K562 (cell line): ENCODE results near the gene SMIM3. TPM values are rescaled to one million over a fixed set of nuclear protein-coding genes. Genes with fewer than 3 reads are reported as not detected.

Experiments
- CGGBP1 ChIP-seq: fragments of 250-450 bp; sonication (Bioruptor Pico); IDR thresholded peaks from 2 replicates; pipeline ENCODE4 v1.9.0; 2021; ENCODE audit warnings: mild to moderate bottlenecking
- ELF1 ChIP-seq: fragments of 200-800 bp; sonication (Bioruptor generic); IDR thresholded peaks from 2 replicates; pipeline ENCODE4 v1.6.1; 2016; ENCODE audit warnings: missing genetic modification characterization, missing compliant biosample characterization
- FOXM1 ChIP-seq, 2 experiments: fragments of 450-650 bp in 1 of 2; sonication (generic) in 1 of 2; formaldehyde crosslinking in 1 of 2; IDR thresholded peaks; 2 replicates each; pipeline versions ENCODE4 v1.6.1 to v1.9.0; 2017 to 2022; ENCODE audit warnings: low read depth in 2 of 2, mild to moderate bottlenecking in 2 of 2, missing genetic modification reagents in 1 of 2, moderate library complexity in 1 of 2
- HDGF ChIP-seq: fragments of 450-650 bp; IDR thresholded peaks from 2 replicates; pipeline ENCODE4 v1.6.1; 2016
- KHSRP ChIP-seq: fragments of 450-650 bp; IDR thresholded peaks from 2 replicates; pipeline ENCODE4 v1.6.1; 2017
- NCOR1 ChIP-seq: fragments of 450-650 bp; IDR thresholded peaks from 2 replicates; pipeline ENCODE4 v1.6.1; 2016; ENCODE audit warnings: mild to moderate bottlenecking, moderate library complexity
- NFIX ChIP-seq: fragments of 250-450 bp; sonication (Bioruptor Pico); IDR thresholded peaks from 2 replicates; pipeline ENCODE4 v1.4.0; 2020; ENCODE audit warnings: low read depth, mild to moderate bottlenecking, moderate library complexity
- PHTF2 ChIP-seq: fragments of 250-450 bp; sonication (Bioruptor Pico); IDR thresholded peaks from 2 replicates; pipeline ENCODE4 v1.5.0; 2021; ENCODE audit warnings: mild to moderate bottlenecking
- RAD21 ChIP-seq, 2 experiments: fragments of 250-450 bp in 1 of 2; fragments of 450-650 bp in 1 of 2; sonication (Bioruptor Pico) in 1 of 2; formaldehyde crosslinking in 1 of 2; IDR thresholded peaks in 1 of 2; conservative IDR thresholded peaks in 1 of 2; 2 replicates each; pipeline versions ENCODE4 v1.4.0 to v1.8.0; 2020 to 2022; ENCODE audit warnings: mild to moderate bottlenecking in 2 of 2, moderate library complexity in 1 of 2
- RNF2 ChIP-seq: sonication (generic); IDR thresholded peaks from 2 replicates; pipeline ENCODE4 v1.6.1; 2016
- SMAD3 ChIP-seq: fragments of 450-650 bp; formaldehyde crosslinking; conservative IDR thresholded peaks from 2 replicates; pipeline ENCODE4 v1.4.0; 2020; ENCODE audit warnings: mild to moderate bottlenecking
- TEAD4 ChIP-seq, 2 experiments: sonication (generic) in 1 of 2; formaldehyde crosslinking in 1 of 2; IDR thresholded peaks; 2 replicates each; pipeline versions ENCODE4 v1.6.1 to v1.8.0; 2012 to 2022; ENCODE audit warnings: borderline replicate concordance in 1 of 2, inconsistent platforms in 1 of 2, low read length in 1 of 2, mild to moderate bottlenecking in 1 of 2, missing genetic modification reagents in 1 of 2
- U2AF1 ChIP-seq: fragments of 200-400 bp; formaldehyde crosslinking; optimal IDR thresholded peaks from 2 replicates; pipeline ENCODE3; 2017; ENCODE audit warnings: mild to moderate bottlenecking, low read depth, low read length, moderate library complexity
- ZBTB40 ChIP-seq, 2 experiments: fragments of 450-650 bp in 1 of 2; sonication (generic) in 1 of 2; formaldehyde crosslinking in 1 of 2; IDR thresholded peaks; 2 replicates each; pipeline versions ENCODE4 v1.7.1 to v1.9.0; 2016 to 2022; ENCODE audit warnings: inconsistent platforms in 1 of 2, mild to moderate bottlenecking in 1 of 2, missing genetic modification reagents in 1 of 2
- ZC3H8 ChIP-seq: fragments of 450-650 bp; IDR thresholded peaks from 2 replicates; pipeline ENCODE4 v1.6.1; 2017
- ZNF124 ChIP-seq: sonication (generic); formaldehyde crosslinking; IDR thresholded peaks from 2 replicates; pipeline ENCODE4 v1.8.1; 2022; ENCODE audit warnings: missing genetic modification reagents
- ZNF696 ChIP-seq: fragments of 250-450 bp; sonication (Bioruptor Pico); conservative IDR thresholded peaks from 2 replicates; pipeline ENCODE4 v1.4.0; 2020; ENCODE audit warnings: mild to moderate bottlenecking, moderate library complexity
- ZNF76 ChIP-seq: fragments of 250-450 bp; sonication (Bioruptor Pico); IDR thresholded peaks from 2 replicates; pipeline ENCODE4 v1.4.0; 2020; ENCODE audit warnings: mild to moderate bottlenecking, moderate library complexity, borderline replicate concordance
- polyA plus RNA-seq, 8 experiments: library from polyadenylated mRNA; depleted of rRNA in 4 of 8; stranded (reverse) in 5 of 8; unstranded in 3 of 8; fragments of >200 nt; fragmentation: Nextera tagmentation in 2 of 8; fragmentation: Illumina TruSeq in 1 of 8; extraction: Ambion mirVana in 2 of 8; extraction: Trizol in 1 of 8; gene quantifications; 2 replicates each; pipeline versions ENCODE4 v1.2.1 to v1.2.3, GENCODE V29; 2011 to 2014; ENCODE audit warnings: inconsistent platforms in 1 of 8, missing spikeins in 1 of 8
- total RNA-seq, 7 experiments: library from RNA; depleted of rRNA in 6 of 7; stranded (reverse); fragments of >200 nt in 6 of 7; fragmentation: Illumina TruSeq in 2 of 7; extraction: Trizol in 2 of 7; gene quantifications; 2 replicates each; pipeline versions ENCODE4 v1.2.1 to v1.2.3, GENCODE V29; 2011 to 2021; ENCODE audit warnings: low replicate concordance in 1 of 7

The SMIM3 gene
- total and polyA plus RNA-seq, 9 of the 15 experiments (the other 6 are each of a cell fraction or from before 2014, with no cell fraction given), result 4.1 to 27.7 (median 13.6) TPM

- TF ChIP-seq FOXM1 (IDR thresholded peaks at IDR 0.05; ENCODE audit: low read depth) (no peak; the same call in 1 of the 2 replicates), FOXM1 (CRISPR knock-in tag; IDR thresholded peaks at IDR 0.05; ENCODE audit: low read depth) (no peak), ZC3H8 (no peak), NFIX (CRISPR knock-in tag) (no peak), ZNF696 (CRISPR knock-in tag) (no peak), RNF2 (peak; percentile 43; the same call in 1 of the 2 replicates), KHSRP (no peak), ZBTB40 (IDR thresholded peaks at IDR 0.05) (0 out of 2 replicates have a peak, but pooled peaks have one; percentile 52), ZBTB40 (CRISPR knock-in tag; IDR thresholded peaks at IDR 0.05) (no peak), ZNF76 (no peak), U2AF1 (no peak), SMAD3 (CRISPR knock-in tag) (no peak), NCOR1 (no peak), ELF1 (no peak), RAD21 (CRISPR knock-in tag; conservative IDR thresholded peaks at IDR 0.05 in 1 of 2, IDR thresholded peaks at IDR 0.05 in 1 of 2) (peak; percentile 17 to 64; a peak in 3 of 4 replicates), PHTF2 (CRISPR knock-in tag) (no peak), TEAD4 (IDR thresholded peaks at IDR 0.05; ENCODE audit: low read length) (peak; percentile 50), TEAD4 (CRISPR knock-in tag; IDR thresholded peaks at IDR 0.05; ENCODE audit: borderline replicate concordance) (no peak), HDGF (no peak), CGGBP1 (CRISPR knock-in tag) (no peak), ZNF124 (CRISPR knock-in tag) (no peak)
Observed at GRCh38 chr5:150801117-150801927, 22.8 kb downstream of the SMIM3 start (continued).
